Naive B cell (primary cell): ENCODE results near the gene PGBD4. TPM values are rescaled to one million over a fixed set of nuclear protein-coding genes. Genes with fewer than 3 reads are reported as not detected.
"Not testable (repeated sequence)": the region's sequence is repeated elsewhere in the genome, so short reads cannot be mapped to it uniquely, and the experiment has no call there.

ENCODE experiments used
- ATAC-seq, 2 donors: fragments of 150-1000 bp; cut with Tn5 transposase; 2 replicates each; pipeline ENCODE4 v1.10.0; 2021; ENCODE audit warnings: low read depth in 2 of 2, mild to moderate bottlenecking in 2 of 2, moderate library complexity in 2 of 2
- DNase-seq: peaks from one replicate; pipeline ENCODE4 v3.0.0; 2022
- H3K27ac Mint-ChIP-seq, 6 donors: one replicate each; pipeline ENCODE4 v1.8.0; 2020 to 2022; ENCODE audit warnings: mild to moderate bottlenecking in 6 of 6, mixed read lengths in 6 of 6, moderate library complexity in 5 of 6, inconsistent platforms in 2 of 6
- H3K27me3 Mint-ChIP-seq, 3 donors: one replicate each; pipeline ENCODE4 v1.8.0; 2021 to 2022; ENCODE audit warnings: mixed read lengths in 3 of 3, mild to moderate bottlenecking in 1 of 3
- H3K36me3 Mint-ChIP-seq, 2 donors: one replicate each; pipeline ENCODE4 v1.8.0; 2020 to 2022; ENCODE audit warnings: mixed read lengths in 2 of 2, inconsistent platforms in 1 of 2, mild to moderate bottlenecking in 1 of 2
- H3K4me1 Mint-ChIP-seq, 3 donors: one replicate each; pipeline ENCODE4 v1.8.0; 2020 to 2022; ENCODE audit warnings: mixed read lengths in 3 of 3, inconsistent platforms in 1 of 3, mild to moderate bottlenecking in 1 of 3, moderate library complexity in 1 of 3
- H3K4me3 Mint-ChIP-seq, 8 donors: one replicate each; pipeline ENCODE4 v1.8.0; 2020 to 2022; ENCODE audit warnings: mild to moderate bottlenecking in 8 of 8, mixed read lengths in 8 of 8, moderate library complexity in 8 of 8, inconsistent platforms in 2 of 8
- H3K9me3 Mint-ChIP-seq, 7 donors: one replicate each; pipeline ENCODE4 v1.8.0; 2020 to 2022; ENCODE audit warnings: mixed read lengths in 7 of 7, mild to moderate bottlenecking in 5 of 7, inconsistent platforms in 2 of 7, moderate library complexity in 1 of 7
- polyA plus RNA-seq, 6 donors: library from polyadenylated mRNA; unstranded; fragments of 300-500 nt; fragmentation: Illumina TruSeq; gene quantifications; one replicate each; pipeline ENCODE4 v1.2.3, GENCODE V29; 2021; ENCODE audit warnings: low read depth in 6 of 6

The PGBD4 gene
- polyA plus RNA-seq, 6 donors from 2014 or later, result 1.3 to 3.7 (median 2.5) TPM

GRCh38 chr15:34084086-34084485 lies 17.8 kb upstream of the PGBD4 start:
- Mint-ChIP-seq H3K27me3 (no peaks in the 10 kb centered on the region), H3K27ac (no peak overlapping the region), H3K4me1 (no peaks in the 10 kb centered on the region), H3K36me3 (peaks cover 0 to 29% of the 10 kb centered on the region in 2 donors), H3K9me3 (no peaks in the 10 kb centered on the region), H3K4me3 (no peak overlapping the region)
- ATAC-seq (no peak), DNase-seq (no peak)

DNA sequence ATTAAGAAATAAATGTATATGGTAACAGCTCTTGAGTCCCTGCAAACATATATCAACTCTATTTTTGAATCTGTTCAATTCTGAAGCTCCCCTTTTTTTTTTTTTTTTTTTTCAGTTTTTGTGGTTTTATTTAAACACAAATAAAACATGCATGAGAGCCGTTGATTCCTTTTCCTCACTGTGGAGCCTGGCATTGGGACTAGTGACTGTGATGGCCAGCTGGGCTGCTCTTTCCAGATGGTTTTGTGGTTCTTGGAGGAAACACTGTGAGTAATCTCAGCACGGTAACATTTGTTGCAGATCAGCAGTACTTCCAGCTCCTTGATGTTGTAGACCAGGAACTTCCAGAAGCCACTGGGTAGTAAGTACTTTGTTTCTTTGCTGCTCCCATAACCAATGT lies 16.1 kb upstream of the PGBD4 start:
- ATAC-seq, result no peak
- DNase-seq, result no peak
- H3K4me1 Mint-ChIP-seq, result no peaks in the 10 kb centered on the region
- H3K9me3 Mint-ChIP-seq, result no peaks in the 10 kb centered on the region
- peaks cover 0 to 29% of the 10 kb centered on the region in 2 donors for H3K36me3 Mint-ChIP-seq
- no peaks in the 10 kb centered on the region for H3K27me3 Mint-ChIP-seq
- H3K4me3 Mint-ChIP-seq, result no peak overlapping the region
- no peak overlapping the region for H3K27ac Mint-ChIP-seq

GRCh38 chr15:34099914-34100313 lies 2.0 kb upstream of the PGBD4 start:
- no peak for ATAC-seq
- Mint-ChIP-seq H3K27ac (peak overlapping the region in 3 of 6 donors; percentile 36 to 99 (median 60)), H3K4me1 (peaks cover 13 to 41% (median 22%) of the 10 kb centered on the region in 3 donors), H3K9me3 (peaks cover 0 to 3% (median 0%) of the 10 kb centered on the region in 7 donors), H3K4me3 (peak overlapping the region in 6 of 8 donors; percentile 22 to 100 (median 84)), H3K36me3 (peaks cover 0 to 9% of the 10 kb centered on the region in 2 donors), H3K27me3 (no peaks in the 10 kb centered on the region)
- no peak for DNase-seq

GRCh38 chr15:34102175-34102925 lies 467 bp downstream of the PGBD4 start:
- H3K9me3 Mint-ChIP-seq, result peaks cover 0 to 3% (median 0%) of the 10 kb centered on the region in 7 donors
- peak overlapping the region; percentile 98 to 100 (median 99) for H3K27ac Mint-ChIP-seq
- no peak for DNase-seq
- no peak for ATAC-seq
- no peaks in the 10 kb centered on the region for H3K27me3 Mint-ChIP-seq
- H3K4me3 Mint-ChIP-seq, result peak overlapping the region; percentile 96 to 100 (median 99)
- H3K4me1 Mint-ChIP-seq, result peaks cover 13 to 45% (median 22%) of the 10 kb centered on the region in 3 donors
- peaks cover 0 to 6% of the 10 kb centered on the region in 2 donors for H3K36me3 Mint-ChIP-seq

DNA sequence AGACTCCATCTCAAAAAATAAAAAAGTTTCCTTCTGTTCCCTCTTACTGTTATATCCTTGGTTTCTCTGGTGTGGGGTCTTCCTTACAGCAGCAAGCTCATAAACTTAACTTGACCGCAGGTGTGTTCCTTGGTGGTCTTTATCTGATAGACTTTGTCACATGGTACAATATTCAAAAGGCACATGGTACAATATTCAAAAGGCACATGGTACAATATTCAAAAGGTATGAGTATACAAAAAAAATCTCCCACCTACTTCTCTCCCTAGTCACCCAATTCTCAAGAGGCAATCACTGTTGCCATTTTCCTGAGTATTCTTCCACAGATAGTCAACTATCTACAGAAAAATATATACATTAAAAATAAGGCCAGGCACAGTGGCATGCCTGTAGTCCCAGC lies 4.5 kb downstream of the PGBD4 start:
- H3K4me3 Mint-ChIP-seq, result peak overlapping the region in 1 of 8 donors; percentile 77
- no peak overlapping the region for H3K27ac Mint-ChIP-seq

DNA sequence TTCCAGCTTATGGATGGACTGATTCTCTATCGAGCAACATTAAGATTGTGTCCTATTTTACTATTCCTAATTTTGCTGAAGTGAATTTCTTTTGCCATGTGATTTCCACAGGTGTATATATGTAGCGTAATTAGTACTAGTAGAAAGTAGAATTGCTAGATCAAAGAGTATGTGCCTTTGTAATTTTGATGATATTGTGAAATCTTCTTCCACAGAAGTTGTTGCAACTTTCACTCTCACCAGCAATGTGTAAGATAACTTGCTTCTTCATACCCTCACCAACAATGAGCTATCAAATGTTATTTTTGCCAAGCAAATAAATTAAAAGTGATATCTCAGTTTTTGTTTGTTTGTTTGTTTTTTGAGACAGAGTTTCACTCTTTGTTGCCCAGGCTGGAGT lies 5.4 kb downstream of the PGBD4 start:
- H3K4me1 Mint-ChIP-seq, result peaks cover 0 to 14% (median 0%) of the 10 kb centered on the region in 3 donors
- no peak overlapping the region for H3K27ac Mint-ChIP-seq
- no peaks in the 10 kb centered on the region for H3K27me3 Mint-ChIP-seq
- H3K9me3 Mint-ChIP-seq, result peaks cover 0 to 2% (median 0%) of the 10 kb centered on the region in 7 donors
- DNase-seq, result no peak
- ATAC-seq, result no peak
- H3K4me3 Mint-ChIP-seq, result no peak overlapping the region
- no peaks in the 10 kb centered on the region for H3K36me3 Mint-ChIP-seq

More for the DNA sequence above, 4.5 kb downstream of the PGBD4 start:
- Mint-ChIP-seq H3K4me1 (peaks cover 4 to 22% (median 4%) of the 10 kb centered on the region in 3 donors), H3K36me3 (peaks cover 0 to 6% of the 10 kb centered on the region in 2 donors), H3K27me3 (no peaks in the 10 kb centered on the region), H3K9me3 (peaks cover 0 to 3% (median 0%) of the 10 kb centered on the region in 7 donors)
- ATAC-seq (no peak), DNase-seq (no peak)

GRCh38 chr15:34109797-34110663 lies 8.1 kb downstream of the PGBD4 start:
- Mint-ChIP-seq H3K36me3 (no peaks in the 10 kb centered on the region), H3K9me3 (peaks cover 0 to 1% (median 0%) of the 10 kb centered on the region in 7 donors), H3K4me1 (peaks cover 0 to 3% (median 0%) of the 10 kb centered on the region in 3 donors), H3K27me3 (peaks cover 0 to 10% (median 4%) of the 10 kb centered on the region in 3 donors), H3K27ac (no peak overlapping the region), H3K4me3 (peak overlapping the region in 1 of 8 donors; percentile 20)
- ATAC-seq (peak in 1 of 2 donors; percentile 33), DNase-seq (no peak)

DNA sequence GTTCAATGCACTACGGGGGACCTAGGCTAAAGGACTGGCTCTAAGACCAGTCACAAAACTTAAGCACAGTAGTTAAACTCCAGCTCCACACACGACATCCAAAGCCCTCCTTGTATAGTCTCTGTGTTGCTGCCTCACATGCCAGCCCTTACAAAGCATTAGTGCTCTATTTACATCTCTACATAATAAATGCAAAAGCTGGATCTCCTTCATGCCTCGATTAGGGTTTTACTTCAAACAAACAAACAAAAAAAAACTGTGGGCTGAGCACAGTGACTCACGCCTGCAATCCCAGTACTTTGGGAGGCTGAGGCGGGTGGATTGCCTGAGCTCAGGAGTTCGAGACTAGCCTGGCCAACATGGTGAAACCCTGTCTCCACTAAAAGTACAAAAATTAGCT lies 9.6 kb downstream of the PGBD4 start:
- no peak overlapping the region for H3K4me3 Mint-ChIP-seq
- H3K27me3 Mint-ChIP-seq, result peaks cover under 1 to 10% (median 4%) of the 10 kb centered on the region in 3 donors
- H3K9me3 Mint-ChIP-seq, result no peaks in the 10 kb centered on the region
- ATAC-seq (no peak), DNase-seq (no peak)
- no peak overlapping the region for H3K27ac Mint-ChIP-seq
- H3K4me1 Mint-ChIP-seq, result no peaks in the 10 kb centered on the region
- no peaks in the 10 kb centered on the region for H3K36me3 Mint-ChIP-seq

DNA sequence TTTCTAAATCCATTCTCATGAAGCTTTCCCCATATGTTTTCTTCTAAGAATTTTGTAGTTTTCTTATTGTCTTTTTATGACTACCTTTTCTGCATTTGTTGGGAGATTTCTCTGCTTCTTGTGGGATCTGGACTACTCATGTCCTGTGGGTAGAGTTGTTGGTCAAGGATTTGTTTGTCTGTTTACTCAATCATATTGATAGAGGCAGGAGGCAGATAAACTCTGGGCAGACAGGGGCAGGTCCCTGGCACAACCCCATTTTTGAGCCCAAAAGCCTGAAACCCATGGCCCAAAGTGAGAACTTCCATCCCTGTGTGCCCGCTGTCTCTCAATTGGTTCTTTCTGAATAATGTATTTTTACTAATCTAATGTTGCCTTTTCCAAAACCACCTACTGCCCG lies 12.3 kb downstream of the PGBD4 start:
- H3K4me3 Mint-ChIP-seq, result no peak overlapping the region
- H3K36me3 Mint-ChIP-seq, result no peaks in the 10 kb centered on the region
- peaks cover 11 to 17% (median 12%) of the 10 kb centered on the region in 3 donors for H3K27me3 Mint-ChIP-seq
- DNase-seq (no peak), ATAC-seq (no peak)
- no peaks in the 10 kb centered on the region for H3K9me3 Mint-ChIP-seq
- no peaks in the 10 kb centered on the region for H3K4me1 Mint-ChIP-seq
- H3K27ac Mint-ChIP-seq, result no peak overlapping the region

DNA sequence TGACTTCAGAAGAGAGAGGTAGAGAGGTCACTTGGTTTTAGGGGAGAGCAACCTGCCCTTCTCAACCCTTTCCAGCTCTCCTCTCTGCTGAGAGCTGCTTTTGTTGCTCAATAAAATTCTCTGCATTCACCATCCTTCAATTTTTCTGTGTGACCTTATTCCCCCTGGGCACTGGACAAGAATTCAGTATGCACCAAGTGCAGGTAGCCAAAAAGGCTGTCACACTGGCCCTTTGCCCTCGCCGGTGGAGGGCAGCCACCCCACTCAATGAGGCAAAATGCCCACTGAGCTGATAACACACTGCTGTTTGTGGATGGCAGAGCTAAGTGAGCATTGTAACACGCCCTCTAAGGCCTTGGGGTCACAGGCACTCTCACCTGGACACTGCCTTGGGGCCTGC lies 12.9 kb downstream of the PGBD4 start:
- Mint-ChIP-seq H3K27ac (no peak overlapping the region), H3K36me3 (no peaks in the 10 kb centered on the region), H3K4me1 (no peaks in the 10 kb centered on the region), H3K27me3 (peaks cover 12 to 17% (median 13%) of the 10 kb centered on the region in 3 donors), H3K9me3 (no peaks in the 10 kb centered on the region), H3K4me3 (no peak overlapping the region)
- ATAC-seq (no peak), DNase-seq (no peak)

GRCh38 chr15:34116620-34117019 lies 14.7 kb downstream of the PGBD4 start:
- Mint-ChIP-seq H3K9me3 (no peaks in the 10 kb centered on the region), H3K4me3 (no peak overlapping the region), H3K27ac (no peak overlapping the region), H3K4me1 (no peaks in the 10 kb centered on the region), H3K27me3 (peaks cover 21 to 28% (median 22%) of the 10 kb centered on the region in 3 donors), H3K36me3 (no peaks in the 10 kb centered on the region)
- ATAC-seq (no peak), DNase-seq (no peak)

DNA sequence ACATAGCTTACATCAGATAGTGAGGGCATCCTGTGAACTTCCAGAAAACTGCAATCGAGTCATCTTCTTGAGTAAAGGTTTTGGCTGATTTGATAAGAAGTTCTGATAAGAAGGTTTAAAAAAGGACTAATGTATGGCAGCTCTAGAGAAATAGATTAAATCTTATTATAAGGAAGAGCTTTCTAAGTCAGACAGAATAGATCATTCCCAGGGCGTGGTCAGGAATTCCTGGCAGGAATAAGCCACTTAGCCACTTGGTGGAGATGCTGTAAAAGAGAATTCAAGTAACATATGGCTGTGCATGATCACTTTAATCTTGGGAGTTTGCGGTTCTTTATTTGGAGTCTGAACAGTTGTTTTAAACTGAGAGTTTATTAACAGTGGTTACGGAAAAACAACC lies 17.4 kb downstream of the PGBD4 start:
- Mint-ChIP-seq H3K4me3 (no peak overlapping the region), H3K36me3 (no peaks in the 10 kb centered on the region), H3K27ac (no peak overlapping the region), H3K27me3 (peaks cover 21 to 28% (median 24%) of the 10 kb centered on the region in 3 donors), H3K9me3 (no peaks in the 10 kb centered on the region), H3K4me1 (no peaks in the 10 kb centered on the region)
- no peak for ATAC-seq
- DNase-seq, result no peak

- not testable (repeated sequence) for H3K36me3 Mint-ChIP-seq, H3K9me3 Mint-ChIP-seq, H3K4me3 Mint-ChIP-seq, DNase-seq, ATAC-seq, H3K4me1 Mint-ChIP-seq
- Mint-ChIP-seq H3K27ac (peak overlapping the region in 1 of 6 donors; percentile 51), H3K27me3 (peaks cover 17 to 25% (median 21%) of the 10 kb centered on the region in 3 donors)
Observed at GRCh38 chr15:34120420-34120819, 18.5 kb downstream of the PGBD4 start.
